Measurements from ENCODE around the gene STX17. TPM values are rescaled to one million over a fixed set of nuclear protein-coding genes. Genes with fewer than 3 reads are reported as not detected.
"Not testable (repeated sequence)": the region's sequence is repeated elsewhere in the genome, so short reads cannot be mapped to it uniquely, and the experiment has no call there.

The STX17 gene
- total RNA-seq: 25.0 TPM
- long read RNA-seq, transcript STX17-201 (8 exons, 2,713 nt): major isoform, 14 of 16 reads
- long read RNA-seq, partial matches to known transcripts: 0 of 16 reads
- long read RNA-seq, other reads (novel, unspliced or antisense): 2 of 16 reads

DNA sequence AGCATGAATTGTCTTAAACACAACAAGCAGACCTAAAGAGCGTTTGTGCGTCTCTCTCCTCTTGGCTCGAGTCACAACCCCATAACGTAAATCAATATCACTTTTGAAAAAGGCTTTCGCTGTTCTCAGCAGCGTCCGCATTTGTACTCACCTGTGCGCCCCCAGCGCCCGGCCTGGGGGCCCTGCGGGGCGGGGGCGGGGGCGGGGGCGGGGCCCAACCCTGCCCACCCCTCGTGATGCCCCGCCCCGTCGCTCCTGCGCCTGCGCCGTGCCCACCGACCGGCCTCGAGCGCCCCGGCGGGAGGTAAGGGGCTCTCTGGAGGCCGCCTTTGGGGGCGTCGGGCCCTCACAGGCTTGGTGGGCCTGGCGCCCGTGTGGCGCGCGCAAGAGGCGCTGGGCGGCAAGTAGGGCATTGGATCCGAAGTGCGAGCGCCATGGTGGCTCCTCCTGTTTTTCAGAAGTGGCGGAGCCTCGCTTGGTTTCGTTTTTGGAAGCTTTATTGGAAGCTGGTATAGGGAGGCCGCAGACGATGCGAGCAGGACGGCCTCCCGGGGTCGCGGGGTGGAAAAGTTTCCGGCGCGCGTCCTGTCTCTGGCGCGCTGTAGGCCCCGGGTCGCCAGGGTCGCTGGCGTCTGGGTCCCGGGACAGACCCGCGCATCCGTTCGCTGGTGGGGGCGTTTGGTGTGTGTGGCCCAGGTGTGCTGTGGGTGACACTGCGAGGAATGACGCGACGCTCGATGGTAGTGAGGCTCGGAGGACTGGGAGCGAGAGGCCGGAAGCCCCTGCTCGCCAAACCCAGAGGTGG, at the start of gene STX17:
TSS of gene STX17 (plus strand) at position 252 of the 805 bp plus-strand sequence. CDS start 8,586 bp downstream, outside the sequence.
- intact Hi-C loops (cut with DNase I): loop anchor here (5.0 to 10.0 kb wide), 2 partner anchors 84 to 682 kb away; partner anchors contain the start of genes ALG2, NR4A3 and SEC61B
- DNase-seq (ENCODE audit: missing footprints) (peak; percentile 87), ATAC-seq (peak; percentile 96)

GRCh38 chr9:99857576-99857975, 48.9 kb upstream of the STX17 start:
- ATAC-seq; DNase-seq (ENCODE audit: missing footprints); intact Hi-C loops (cut with DNase I): not testable (repeated sequence)

GRCh38 chr9:99858087-99858486, 48.4 kb upstream of the STX17 start:
- no peak for ATAC-seq

DNA sequence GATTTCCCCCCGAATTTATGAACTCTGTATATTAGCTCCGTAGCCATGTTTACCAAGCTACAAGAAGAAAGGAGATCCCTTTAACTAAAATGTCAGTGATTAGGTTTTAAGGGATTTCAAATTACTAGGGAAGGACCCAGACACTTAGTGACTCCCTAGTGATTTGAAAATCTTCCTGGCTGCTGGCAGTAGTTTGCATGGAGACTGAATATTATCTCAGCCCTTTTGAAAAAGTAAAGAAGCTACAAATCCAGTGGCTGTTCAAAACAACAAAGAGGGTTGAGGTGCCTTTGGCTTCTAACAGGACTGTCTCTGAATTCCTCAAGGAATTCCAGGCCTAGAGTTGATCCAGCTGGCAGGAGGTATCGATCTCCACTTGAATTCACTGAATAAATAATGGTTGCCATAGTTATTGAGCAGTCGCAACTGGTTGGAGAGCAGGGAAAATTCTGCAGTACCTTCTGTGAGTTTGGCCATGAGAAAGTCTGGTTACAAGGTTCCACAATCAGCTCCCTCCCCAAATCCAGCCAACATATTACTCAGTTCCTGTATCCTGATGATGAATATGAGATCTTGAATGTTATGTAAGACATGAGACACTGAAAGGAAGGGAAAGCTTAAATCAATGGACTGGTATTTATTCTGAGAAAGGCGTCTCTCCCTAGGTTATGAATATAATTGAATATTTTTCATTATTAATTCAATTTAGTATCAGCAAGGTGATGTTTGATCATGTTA, 47.0 kb upstream of the STX17 start:
- DNase-seq (ENCODE audit: missing footprints) (no peak), ATAC-seq (no peak)
- intact Hi-C loops (cut with DNase I): no loop called here

More at GRCh38 chr9:99858087-99858486, 48.4 kb upstream of the STX17 start:
- intact Hi-C loops (cut with DNase I): no loop called here
- DNase-seq (ENCODE audit: missing footprints): no peak

- DNase-seq (ENCODE audit: missing footprints) (no peak), ATAC-seq (no peak)
- intact Hi-C loops (cut with DNase I): no loop called here
Observed at GRCh38 chr9:99860266-99860665, 46.2 kb upstream of the STX17 start.

- ATAC-seq: no peak
- intact Hi-C loops (cut with DNase I): no loop called here
Observed at GRCh38 chr9:99863955-99864354, 42.5 kb upstream of the STX17 start.

DNA sequence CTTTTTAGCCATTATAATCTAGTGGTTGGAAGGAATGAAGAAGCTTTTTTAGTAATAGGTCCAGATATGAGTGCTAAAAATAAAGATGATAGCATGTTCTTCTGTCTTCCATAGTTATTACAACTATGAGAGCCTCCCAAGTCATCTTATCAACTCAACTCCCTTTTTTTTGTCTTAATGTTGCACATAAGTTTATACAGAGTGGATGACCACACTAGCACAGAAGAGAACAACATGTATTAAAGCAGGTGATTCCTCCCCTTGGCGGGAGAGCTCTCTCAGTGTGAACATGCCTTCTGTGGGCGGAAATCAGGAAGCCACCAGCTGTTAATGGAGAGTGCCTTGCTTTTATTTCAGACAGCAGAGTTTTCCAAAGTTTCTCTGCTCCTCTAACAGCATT, 40.1 kb upstream of the STX17 start:
- intact Hi-C loops (cut with DNase I): no loop called here
- DNase-seq (ENCODE audit: missing footprints) (no peak), ATAC-seq (no peak)

More at GRCh38 chr9:99863955-99864354, 42.5 kb upstream of the STX17 start:
- no peak for DNase-seq (ENCODE audit: missing footprints)

DNA sequence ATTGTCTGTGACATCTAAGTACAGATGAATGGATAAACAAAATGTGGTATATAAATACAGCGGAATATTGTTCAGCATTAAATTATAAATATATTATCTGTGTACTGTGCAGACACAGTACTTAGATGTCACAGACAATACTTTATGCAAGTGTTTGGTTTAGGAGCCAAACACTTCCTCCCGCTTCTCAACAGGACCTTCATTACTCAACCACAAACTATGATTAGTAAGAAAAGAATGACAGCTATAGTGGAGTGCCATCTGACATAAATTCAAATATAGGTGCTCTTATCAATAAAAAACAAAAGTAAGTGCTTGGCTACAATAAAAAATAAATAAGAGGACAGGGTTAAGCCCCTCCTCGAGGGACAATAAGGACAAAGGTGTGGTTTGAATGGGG, 38.9 kb upstream of the STX17 start:
- DNase-seq (ENCODE audit: missing footprints): no peak
- intact Hi-C loops (cut with DNase I): no loop called here
- no peak for ATAC-seq

- intact Hi-C loops (cut with DNase I): no loop called here
- DNase-seq (ENCODE audit: missing footprints) (no peak), ATAC-seq (no peak)
Observed at GRCh38 chr9:99867968-99868367, 38.5 kb upstream of the STX17 start.

DNA sequence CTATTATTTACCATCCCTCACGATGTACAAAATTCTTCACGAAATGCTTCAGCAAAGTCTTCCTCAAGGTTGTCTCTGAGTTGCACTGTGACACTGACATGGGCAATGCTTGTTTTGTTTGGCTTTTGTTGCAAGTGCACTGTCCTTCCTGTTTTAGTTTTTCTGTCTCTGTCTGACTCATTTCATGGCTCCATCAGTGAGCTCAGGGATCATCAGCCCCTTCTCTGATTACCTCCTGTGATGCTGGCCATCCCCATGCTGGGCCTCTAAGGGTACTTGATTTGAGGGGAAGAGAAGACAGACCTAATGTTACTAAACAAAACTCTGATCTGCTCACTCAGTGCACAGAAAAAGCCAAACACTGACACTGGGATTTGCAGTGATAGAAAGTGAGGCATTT, 37.6 kb upstream of the STX17 start:
- DNase-seq (ENCODE audit: missing footprints): no peak
- intact Hi-C loops (cut with DNase I): no loop called here
- no peak for ATAC-seq

DNA sequence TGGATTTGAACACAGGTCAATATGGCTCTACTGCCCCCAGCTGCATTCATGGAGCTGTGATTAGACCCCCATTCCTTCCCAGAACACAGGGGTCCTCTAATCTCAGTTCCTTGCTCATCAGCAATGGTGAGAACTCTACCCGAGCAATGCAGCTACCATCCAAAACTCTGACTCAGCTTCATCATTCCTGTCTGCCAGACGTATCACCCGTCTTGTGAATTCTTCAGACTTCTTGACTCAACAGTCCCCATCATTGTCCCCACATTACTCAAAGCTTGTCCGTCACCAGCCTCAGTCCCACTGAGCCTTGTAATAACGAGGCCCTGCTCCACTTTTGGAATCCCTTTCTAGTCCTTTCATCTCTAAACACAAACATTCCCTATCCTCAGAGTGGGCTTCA, 36.3 kb upstream of the STX17 start:
- DNase-seq (ENCODE audit: missing footprints): no peak
- intact Hi-C loops (cut with DNase I): no loop called here
- no peak for ATAC-seq

GRCh38 chr9:99873531-99873930, 32.9 kb upstream of the STX17 start:
- DNase-seq (ENCODE audit: missing footprints): no peak
- intact Hi-C loops (cut with DNase I): no loop called here

DNA sequence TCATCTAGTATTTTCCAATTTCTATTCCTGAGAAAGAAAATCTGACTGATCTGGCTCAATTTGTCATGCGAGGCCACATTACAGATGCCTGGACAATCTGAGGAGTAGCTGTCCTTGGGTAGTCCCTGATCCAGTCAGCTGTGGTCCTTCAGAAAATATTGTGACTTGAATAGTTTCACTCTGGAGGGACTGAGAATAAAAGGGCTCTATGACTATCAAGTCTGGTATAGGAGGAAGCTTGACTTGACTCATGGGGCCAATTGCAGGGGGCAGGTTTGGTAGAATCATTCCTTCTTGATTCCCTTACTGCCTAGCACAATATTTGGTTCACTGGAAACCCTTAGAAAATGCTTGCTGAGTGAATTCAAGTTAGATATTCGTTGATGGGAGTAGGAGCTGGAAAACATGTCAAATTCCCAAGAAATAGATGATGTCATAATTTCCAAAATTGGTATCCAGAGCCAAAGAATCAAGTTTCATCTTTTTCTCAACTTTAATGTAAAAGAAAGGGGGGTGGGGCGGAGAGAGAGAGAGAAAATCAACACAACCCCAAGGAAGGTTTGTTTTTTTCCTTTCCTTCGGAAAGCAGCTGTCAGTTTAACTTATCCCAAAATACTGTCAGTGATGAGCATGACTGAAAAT, 32.4 kb upstream of the STX17 start:
- intact Hi-C loops (cut with DNase I): no loop called here
- ATAC-seq: no peak
- DNase-seq (ENCODE audit: missing footprints): no peak

More at GRCh38 chr9:99873531-99873930, 32.9 kb upstream of the STX17 start:
- ATAC-seq: no peak

DNA sequence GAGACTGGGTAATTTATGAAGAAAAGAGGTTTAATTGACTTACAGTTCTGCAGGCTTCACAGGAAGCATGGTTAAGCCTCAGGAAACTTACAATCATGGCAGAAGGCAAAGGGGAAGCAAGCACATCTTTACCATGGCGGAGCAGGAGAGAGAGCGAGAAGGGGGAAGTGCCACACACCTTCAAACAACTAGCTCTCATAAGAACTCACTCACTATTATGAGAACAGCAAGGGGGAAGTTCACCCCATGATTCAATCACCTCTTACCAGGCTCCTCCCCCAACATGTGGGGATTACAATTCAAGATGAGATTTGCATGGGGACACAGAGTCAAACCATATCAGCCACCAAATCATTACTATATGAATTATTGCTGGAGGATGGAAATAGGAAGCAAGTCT, 30.3 kb upstream of the STX17 start:
- DNase-seq (ENCODE audit: missing footprints): no peak
- intact Hi-C loops (cut with DNase I): no loop called here
- ATAC-seq: no peak

DNA sequence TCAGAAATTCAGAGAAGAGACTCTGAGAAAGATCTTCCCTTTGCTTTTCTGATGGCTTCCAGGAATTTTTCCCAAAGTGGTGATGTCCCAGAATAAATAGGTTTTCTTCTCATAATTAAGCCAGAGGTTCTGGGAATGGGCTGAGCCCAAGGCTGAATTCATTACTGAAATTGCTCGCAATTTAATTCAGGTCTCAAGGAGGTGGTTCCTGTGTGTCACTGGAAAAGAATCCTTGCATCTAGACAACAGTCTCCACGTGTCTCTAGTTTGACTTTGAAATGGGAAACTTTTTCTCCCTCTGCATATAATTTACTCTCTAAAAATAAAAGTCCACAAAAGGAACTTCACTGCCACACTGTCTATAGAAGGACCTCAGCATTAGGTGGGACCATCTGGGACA, 27.8 kb upstream of the STX17 start:
- intact Hi-C loops (cut with DNase I): no loop called here
- DNase-seq (ENCODE audit: missing footprints) (no peak), ATAC-seq (no peak)

DNA sequence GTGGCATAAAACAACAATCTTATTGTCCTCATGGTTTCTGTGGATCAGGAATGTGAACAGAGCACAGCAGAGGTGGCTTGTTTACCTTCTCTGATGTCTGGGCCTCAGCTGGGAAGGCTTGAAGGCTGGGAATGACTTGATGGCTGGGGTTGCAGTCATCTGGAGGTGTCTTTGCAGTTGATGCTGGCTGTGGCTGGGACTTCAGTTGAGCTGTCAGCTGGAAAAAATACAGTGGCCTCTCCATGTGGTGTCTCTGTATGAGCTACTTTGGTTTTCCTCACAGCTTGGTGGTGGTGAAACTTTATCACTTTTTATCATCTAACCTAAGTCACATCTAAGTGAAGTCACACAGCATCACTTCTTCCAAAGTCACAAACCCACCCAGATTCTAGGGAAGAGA, 24.7 kb upstream of the STX17 start:
- intact Hi-C loops (cut with DNase I): no loop called here
- no peak for DNase-seq (ENCODE audit: missing footprints)
- no peak for ATAC-seq

GRCh38 chr9:99885747-99886146, 20.7 kb upstream of the STX17 start:
- intact Hi-C loops (cut with DNase I): no loop called here
- ATAC-seq (no peak), DNase-seq (ENCODE audit: missing footprints) (no peak)

DNA sequence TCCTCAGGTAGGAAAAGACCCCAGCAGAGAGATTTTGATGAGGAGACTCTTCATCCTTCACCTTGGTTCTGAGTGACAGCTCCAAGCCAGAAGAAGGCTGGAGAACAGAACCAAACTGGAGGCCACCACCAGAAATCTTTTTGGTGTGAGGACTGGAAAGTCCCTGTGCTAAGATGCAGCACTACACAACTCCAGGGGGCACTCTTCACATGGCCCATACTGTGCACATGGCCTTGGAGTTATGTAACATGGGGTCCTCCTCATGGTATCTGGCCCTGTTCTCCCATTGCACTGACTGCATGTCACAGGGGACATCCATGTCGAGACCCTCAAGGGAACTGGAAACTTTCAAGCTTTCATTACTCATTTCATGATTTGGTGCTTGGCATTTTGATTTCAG, 17.3 kb upstream of the STX17 start:
- intact Hi-C loops (cut with DNase I): no loop called here
- ATAC-seq: no peak
- no peak for DNase-seq (ENCODE audit: missing footprints)

DNA sequence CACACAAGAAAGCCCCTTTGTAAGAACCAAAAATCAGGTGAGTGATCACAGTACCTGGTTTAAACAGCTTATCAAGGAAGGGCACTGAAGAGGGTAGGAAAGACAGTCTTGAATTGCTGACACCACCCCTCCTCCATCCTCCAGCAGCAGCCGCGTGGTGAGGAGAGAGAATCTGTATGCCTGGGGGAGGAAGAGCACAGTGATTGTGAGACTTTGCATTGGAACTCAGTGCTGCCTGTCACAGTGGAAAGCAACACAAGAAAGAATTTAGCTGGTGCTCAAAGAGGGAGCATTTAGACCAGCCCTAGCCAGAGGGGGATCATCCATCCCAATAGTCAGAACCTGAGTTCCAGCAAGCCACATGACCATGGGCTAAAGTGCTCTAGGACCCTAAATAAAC, 11.6 kb upstream of the STX17 start:
- intact Hi-C loops (cut with DNase I): no loop called here
- no peak for DNase-seq (ENCODE audit: missing footprints)
- ATAC-seq: no peak

All from Right ventricle myocardium inferior (tissue), 1 donor.